GM18498 (cell line): ENCODE measurements around the gene ASIC4.

Source experiments
- ATAC-seq: cut with Tn5 transposase; IDR thresholded peaks from one replicate; pipeline ENCODE4 v1.9.1; 2021; ENCODE audit warnings: mild to moderate bottlenecking, moderate library complexity; ENCODE audit not compliant: unreplicated experiment

ASIC4 gene

DNA sequence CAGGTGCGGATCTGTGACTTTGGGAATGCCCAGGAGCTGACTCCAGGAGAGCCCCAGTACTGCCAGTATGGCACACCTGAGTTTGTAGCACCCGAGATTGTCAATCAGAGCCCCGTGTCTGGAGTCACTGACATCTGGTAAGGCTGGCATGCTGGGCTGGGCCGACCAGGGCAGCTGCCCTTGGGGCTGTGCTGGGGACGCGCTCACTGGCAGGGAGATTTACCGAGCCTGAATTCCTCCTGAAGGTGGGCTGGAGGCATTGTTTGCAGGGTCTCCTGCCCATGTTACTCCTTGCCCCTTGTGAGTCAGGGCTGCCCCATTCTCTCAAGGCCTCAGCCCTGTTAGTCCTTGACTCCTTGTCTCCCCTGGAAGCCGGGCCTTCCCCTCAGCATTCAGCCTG lies 34.3 kb upstream of the ASIC4 start:
- ATAC-seq: no peak

GRCh38 chr2:219482674-219483405 lies 31.4 kb upstream of the ASIC4 start:
- no peak for ATAC-seq

DNA sequence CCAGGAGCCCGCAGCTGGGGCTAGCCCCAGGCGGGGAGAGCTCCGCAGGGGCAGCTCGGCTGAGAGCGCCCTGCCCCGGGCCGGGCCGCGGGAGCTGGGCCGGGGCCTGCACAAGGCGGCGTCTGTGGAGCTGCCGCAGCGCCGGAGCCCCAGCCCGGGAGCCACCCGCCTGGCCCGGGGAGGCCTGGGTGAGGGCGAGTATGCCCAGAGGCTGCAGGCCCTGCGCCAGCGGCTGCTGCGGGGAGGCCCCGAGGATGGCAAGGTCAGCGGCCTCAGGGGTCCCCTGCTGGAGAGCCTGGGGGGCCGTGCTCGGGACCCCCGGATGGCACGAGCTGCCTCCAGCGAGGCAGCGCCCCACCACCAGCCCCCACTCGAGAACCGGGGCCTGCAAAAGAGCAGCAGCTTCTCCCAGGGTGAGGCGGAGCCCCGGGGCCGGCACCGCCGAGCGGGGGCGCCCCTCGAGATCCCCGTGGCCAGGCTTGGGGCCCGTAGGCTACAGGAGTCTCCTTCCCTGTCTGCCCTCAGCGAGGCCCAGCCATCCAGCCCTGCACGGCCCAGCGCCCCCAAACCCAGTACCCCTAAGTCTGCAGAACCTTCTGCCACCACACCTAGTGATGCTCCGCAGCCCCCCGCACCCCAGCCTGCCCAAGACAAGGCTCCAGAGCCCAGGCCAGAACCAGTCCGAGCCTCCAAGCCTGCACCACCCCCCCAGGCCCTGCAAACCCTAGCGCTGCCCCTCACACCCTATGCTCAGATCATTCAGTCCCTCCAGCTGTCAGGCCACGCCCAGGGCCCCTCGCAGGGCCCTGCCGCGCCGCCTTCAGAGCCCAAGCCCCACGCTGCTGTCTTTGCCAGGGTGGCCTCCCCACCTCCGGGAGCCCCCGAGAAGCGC lies 30.6 kb upstream of the ASIC4 start:
- ATAC-seq: no peak

DNA sequence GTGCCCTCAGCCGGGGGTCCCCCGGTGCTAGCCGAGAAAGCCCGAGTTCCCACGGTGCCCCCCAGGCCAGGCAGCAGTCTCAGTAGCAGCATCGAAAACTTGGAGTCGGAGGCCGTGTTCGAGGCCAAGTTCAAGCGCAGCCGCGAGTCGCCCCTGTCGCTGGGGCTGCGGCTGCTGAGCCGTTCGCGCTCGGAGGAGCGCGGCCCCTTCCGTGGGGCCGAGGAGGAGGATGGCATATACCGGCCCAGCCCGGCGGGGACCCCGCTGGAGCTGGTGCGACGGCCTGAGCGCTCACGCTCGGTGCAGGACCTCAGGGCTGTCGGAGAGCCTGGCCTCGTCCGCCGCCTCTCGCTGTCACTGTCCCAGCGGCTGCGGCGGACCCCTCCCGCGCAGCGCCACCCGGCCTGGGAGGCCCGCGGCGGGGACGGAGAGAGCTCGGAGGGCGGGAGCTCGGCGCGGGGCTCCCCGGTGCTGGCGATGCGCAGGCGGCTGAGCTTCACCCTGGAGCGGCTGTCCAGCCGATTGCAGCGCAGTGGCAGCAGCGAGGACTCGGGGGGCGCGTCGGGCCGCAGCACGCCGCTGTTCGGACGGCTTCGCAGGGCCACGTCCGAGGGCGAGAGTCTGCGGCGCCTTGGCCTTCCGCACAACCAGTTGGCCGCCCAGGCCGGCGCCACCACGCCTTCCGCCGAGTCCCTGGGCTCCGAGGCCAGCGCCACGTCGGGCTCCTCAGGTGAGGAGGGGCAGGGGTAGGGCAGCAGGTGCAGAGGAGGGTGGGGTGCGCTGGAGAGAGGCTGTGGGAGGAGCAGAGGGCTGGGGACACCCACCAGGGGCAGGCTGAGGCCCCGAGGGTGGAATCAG lies 29.7 kb upstream of the ASIC4 start:
- ATAC-seq: no peak

DNA sequence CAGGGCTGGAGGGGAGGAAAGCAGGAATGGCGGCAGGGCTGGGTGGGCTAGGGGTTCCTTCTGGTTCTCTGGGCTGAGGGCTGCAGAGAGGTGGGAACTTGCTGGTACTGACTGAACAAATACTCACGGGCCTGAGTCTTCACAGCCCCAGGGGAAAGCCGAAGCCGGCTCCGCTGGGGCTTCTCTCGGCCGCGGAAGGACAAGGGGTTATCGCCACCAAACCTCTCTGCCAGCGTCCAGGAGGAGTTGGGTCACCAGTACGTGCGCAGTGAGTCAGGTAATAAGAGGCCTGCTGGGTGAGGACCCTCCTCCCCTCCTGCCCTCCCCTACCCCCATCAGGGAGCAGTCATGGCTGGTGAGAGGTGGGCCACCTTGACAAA lies 29.1 kb upstream of the ASIC4 start:
- ATAC-seq: no peak

DNA sequence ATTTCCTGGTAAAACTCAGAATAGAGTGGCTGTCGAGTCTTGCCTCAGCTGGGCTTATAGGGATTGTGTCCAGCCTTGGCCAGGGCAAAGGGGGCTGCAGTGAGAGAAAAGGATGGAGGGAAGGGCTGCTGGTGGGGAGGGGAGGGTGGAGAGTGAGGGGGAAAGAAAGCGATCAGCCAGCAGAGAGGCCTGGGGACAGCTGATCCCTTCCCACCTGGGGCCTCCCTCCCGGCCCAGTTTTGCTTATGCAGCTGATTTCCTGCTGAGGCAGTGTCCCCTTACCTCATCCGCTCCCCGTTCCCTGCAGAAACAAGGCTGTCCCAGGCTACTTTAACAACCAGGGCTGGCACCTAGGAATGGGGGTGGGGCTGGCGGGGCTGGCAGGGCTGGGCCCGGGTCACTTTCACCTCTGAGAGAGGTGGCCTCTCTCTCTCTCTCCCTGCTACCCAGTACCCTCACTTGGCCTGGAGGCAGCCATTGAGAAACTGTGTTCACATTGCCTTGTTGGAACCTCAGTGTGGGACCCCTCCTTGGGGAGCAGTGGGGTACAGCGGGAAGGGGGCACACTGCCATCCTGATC lies 27.8 kb upstream of the ASIC4 start:
- ATAC-seq: no peak

- no peak for ATAC-seq
These were observed 26.0 kb upstream of the ASIC4 start for GRCh38 chr2:219488149-219488843.

DNA sequence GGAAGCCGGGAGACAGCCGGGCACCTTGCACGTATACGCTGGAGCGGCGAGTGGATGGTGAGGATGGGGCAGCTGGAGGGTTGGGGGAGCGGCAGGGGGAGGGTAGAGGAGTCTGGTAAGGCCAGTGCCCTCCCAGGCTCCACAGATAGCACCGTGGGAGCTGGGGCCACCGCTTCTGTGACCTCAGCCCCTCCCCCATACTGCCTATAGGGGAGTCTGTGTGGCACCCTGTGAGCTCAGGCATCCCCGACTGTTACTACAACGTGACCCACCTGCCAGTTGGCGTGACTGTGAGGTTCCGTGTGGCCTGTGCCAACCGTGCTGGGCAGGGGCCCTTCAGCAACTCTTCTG lies 25.5 kb upstream of the ASIC4 start:
- ATAC-seq: no peak

GRCh38 chr2:219489315-219489714 lies 25.0 kb upstream of the ASIC4 start:
- no peak for ATAC-seq

DNA sequence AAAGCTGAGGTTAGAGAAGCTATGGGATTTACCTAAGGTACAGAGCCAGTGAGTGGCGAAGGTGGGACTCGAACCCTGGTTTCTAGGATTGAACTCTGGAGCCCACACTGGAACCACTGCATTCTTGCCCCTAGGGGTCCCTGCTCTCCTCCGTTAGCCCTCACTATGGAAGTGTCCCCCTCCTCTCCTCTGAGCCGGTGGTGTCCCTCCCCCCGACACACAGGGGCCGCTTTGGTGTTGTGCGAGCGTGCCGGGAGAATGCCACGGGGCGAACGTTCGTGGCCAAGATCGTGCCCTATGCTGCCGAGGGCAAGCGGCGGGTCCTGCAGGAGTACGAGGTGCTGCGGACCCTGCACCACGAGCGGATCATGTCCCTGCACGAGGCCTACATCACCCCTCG lies 24.1 kb upstream of the ASIC4 start:
- no peak for ATAC-seq

DNA sequence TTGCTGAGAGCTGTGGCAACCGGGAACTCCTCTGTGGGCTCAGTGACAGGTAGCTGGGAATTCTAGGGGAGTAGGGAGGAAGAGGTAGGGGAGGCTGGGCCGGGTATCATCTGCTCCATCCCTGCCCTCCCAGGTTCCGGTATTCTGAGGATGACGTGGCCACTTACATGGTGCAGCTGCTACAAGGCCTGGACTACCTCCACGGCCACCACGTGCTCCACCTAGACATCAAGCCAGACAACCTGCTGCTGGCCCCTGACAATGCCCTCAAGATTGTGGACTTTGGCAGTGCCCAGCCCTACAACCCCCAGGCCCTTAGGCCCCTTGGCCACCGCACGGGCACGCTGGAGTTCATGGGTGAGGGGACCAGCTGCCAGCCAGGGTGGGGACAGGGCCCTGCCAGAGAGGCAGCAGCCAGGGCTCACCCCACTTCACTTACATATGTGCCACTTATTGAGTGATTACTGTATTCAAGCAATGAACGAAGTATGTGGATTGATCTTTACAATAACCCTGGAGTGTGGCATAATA lies 23.6 kb upstream of the ASIC4 start:
- ATAC-seq: no peak

- no peak for ATAC-seq
These were observed 22.9 kb upstream of the ASIC4 start for GRCh38 chr2:219491278-219491963.

GRCh38 chr2:219492575-219492974 lies 21.7 kb upstream of the ASIC4 start:
- no peak for ATAC-seq

- ATAC-seq: no peak
These were observed 21.2 kb upstream of the ASIC4 start for GRCh38 chr2:219493086-219493485.

- ATAC-seq: no peak
These were observed 19.2 kb upstream of the ASIC4 start for GRCh38 chr2:219494952-219495530.

DNA sequence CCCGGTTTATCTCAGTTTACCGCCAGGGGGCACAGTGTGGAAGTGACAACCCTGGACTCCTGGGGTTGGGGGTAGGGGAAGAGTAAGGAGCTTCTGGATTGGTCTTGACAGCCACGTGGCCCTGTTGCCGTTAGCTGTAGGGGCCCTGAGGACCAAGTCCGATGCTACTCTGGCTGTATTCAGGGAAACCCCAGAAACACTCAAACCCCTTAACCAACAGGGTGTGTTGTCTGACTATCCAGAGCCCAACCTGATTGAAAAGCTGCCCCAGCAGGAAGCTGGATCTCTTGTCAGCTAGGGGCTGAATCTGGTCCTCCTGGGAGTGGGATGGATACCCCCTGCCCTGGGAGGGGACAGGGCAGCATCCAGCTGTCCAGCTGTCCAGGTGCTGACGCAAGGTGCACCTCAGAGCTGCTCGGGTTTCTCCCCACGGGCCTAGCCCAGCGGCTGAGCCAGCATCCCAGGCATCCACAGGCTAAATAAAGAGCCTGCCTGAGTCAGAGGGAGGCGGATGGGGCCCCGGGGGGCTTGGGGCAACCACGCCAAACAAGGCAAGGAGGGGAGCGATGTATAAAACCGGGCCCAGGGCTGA lies 18.7 kb upstream of the ASIC4 start:
- ATAC-seq: no peak

DNA sequence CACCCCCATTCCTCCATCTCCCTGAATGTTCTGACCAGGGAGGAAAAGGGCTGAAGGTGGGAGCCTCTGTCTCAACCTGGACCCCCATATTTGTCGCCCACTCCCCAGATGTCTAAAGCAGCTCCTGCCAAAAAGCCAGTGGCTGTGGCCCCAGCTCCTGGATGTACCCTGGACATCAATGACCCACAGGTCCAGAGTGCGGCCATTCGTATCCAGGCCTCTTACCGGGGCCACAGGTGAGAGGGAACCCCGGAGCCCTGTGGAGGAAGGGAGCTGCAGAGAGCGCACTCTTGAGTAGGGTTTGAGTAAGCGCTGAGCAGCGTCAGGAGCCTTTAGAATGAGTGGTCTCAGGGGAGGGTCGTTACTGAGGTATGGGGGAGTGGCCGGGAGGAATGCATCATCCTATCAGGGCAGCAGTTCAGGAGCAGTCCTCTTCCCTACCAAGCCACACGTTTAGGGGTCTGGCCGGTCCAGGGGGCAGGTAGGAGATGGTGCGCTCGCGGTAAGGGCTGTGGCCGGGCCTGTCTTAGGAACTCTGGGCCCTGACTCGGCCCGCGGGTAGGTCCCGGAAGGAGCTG lies 17.9 kb upstream of the ASIC4 start:
- no peak for ATAC-seq

DNA sequence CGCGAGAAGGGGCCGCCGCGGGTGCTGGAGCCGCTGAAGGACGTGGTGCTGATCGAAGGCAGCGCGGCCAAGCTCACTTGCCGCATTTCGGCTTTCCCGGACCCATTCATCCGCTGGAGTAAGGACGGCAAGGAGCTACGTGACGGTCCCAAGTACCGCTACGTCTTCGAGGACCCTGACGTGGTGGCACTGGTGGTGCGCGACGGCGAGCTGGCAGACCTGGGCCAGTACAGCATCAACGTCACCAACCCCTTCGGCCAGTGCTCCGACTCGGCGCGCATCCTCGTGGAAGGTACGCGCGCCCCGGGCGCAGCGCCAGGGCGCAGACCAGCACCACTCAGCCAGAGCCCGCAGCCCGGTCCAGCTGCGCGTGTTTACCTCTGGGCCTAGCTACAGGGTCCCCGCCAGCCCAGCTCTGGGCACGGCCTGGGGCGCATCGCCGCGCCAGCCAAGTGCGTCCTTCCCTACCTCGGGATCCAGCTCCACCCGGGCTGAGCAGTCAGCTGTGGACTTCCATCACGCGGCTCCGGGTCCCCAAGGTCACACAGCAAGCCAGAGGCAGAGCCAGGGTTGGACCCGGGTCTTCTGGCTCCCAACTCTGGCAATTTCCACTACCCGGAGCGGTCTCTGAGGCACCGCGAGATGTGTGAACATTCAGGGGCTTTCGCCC lies 17.3 kb upstream of the ASIC4 start:
- no peak for ATAC-seq
